K562 (cell line): ENCODE results near the gene NDUFB5. TPM values are rescaled to one million over a fixed set of nuclear protein-coding genes. Genes with fewer than 3 reads are reported as not detected.
A peak's percentile ranks its signal among the peaks of the same experiment; 100 is the strongest.

Experiments used
- ATAC-seq: fragments of 200-7000 bp; cut with Tn5 transposase; 3 replicates; pipeline ENCODE4 v1.9.1; 2020; ENCODE audit warnings: moderate library complexity
- BruUV-seq: library from RNA; stranded (reverse); fragments of 400-500 nt; replicated peaks from 2 replicates; lab custom pipeline; 2021; lab: Mats Ljungman, UMichigan
- CTCF ChIA-PET: fragments of 300-600 bp; formaldehyde crosslinking; extraction: SDS; loops from one replicate; lab custom pipeline; 2021; ENCODE audit warnings: low intra/inter-chr PET ratio; lab: Yijun Ruan, JAX
- POLR2A ChIA-PET: fragments of 300-600, 350-650 bp; sonication (Branson Sonifier 250); formaldehyde crosslinking; extraction: SDS; loops from one replicate; lab custom pipeline; 2021; ENCODE audit warnings: antibody characterized with exemption, inconsistent platforms; lab: Yijun Ruan, JAX
- DNase-seq, 4 experiments: peaks; one replicate each; pipeline versions ENCODE4 v3.0.0 to v3.0.0-alpha.2; 2011 to 2018; ENCODE audit warnings: low spot score in 3 of 4, mixed read lengths in 3 of 4; ENCODE audit errors: extremely low read depth in 1 of 4
- FAIRE-seq: peaks from 2 replicates; lab custom pipeline; 2011; peaks lifted over from hg19 to GRCh38; lab: Jason Lieb, UNC
- H2AFZ ChIP-seq: 2 replicates; pipeline ENCODE4 v1.6.0; 2011; ENCODE audit warnings: low read depth, low read length, control low read depth, inconsistent platforms
- H3K27ac ChIP-seq: fragments of 200-600 bp; 3 replicates; pipeline ENCODE4 v1.8.0; 2011; ENCODE audit warnings: low read depth, mild to moderate bottlenecking, control low read depth, inconsistent platforms, low read length, moderate library complexity, mixed read lengths; ENCODE audit errors: extremely low read depth
- H3K27me3 ChIP-seq, 2 experiments: fragments of 300-600 bp in 1 of 2; 2 replicates in 1 of 2; 3 replicates in 1 of 2; pipeline versions ENCODE4 v1.6.0 to v1.8.0; 2011; ENCODE audit warnings: inconsistent platforms in 2 of 2, low read length in 2 of 2, mild to moderate bottlenecking in 1 of 2, mixed read lengths in 1 of 2, moderate library complexity in 1 of 2; ENCODE audit not compliant: control insufficient read depth in 2 of 2, insufficient read depth in 2 of 2
- H3K36me3 ChIP-seq: fragments of 300-600 bp; 3 replicates; pipeline ENCODE4 v1.8.0; 2011; ENCODE audit warnings: mild to moderate bottlenecking, low read length, inconsistent platforms; ENCODE audit not compliant: control insufficient read depth, insufficient read depth
- H3K4me1 ChIP-seq, 2 experiments: fragments of 200-600 bp in 1 of 2; replicated peaks in 1 of 2; 2 replicates in 1 of 2; 3 replicates in 1 of 2; pipeline versions ENCODE4 v1.5.1 to v1.8.0; 2011; ENCODE audit warnings: inconsistent platforms in 2 of 2, low read length in 2 of 2, mild to moderate bottlenecking in 1 of 2, mixed read lengths in 1 of 2, moderate library complexity in 1 of 2; ENCODE audit not compliant: control insufficient read depth in 2 of 2, insufficient read depth in 2 of 2
- H3K4me2 ChIP-seq: 2 replicates; pipeline ENCODE4 v1.6.1; 2011; ENCODE audit warnings: low read length, control low read depth, inconsistent platforms, mixed read lengths; ENCODE audit not compliant: insufficient read depth
- H3K4me3 ChIP-seq: fragments of 200-600 bp; sonication (generic), shearing (Covaris generic); 2 replicates; pipeline ENCODE4 v1.5.1; 2016; ENCODE audit warnings: control low read depth, inconsistent platforms
- H3K79me2 ChIP-seq: fragments of 200-600 bp; 3 replicates; pipeline ENCODE4 v1.8.0; 2011; ENCODE audit warnings: low read length, inconsistent platforms; ENCODE audit not compliant: control insufficient read depth, insufficient read depth
- H3K9ac ChIP-seq, 2 experiments: 2 replicates each; pipeline versions ENCODE4 v1.6.0 to v1.6.1; 2011; ENCODE audit warnings: low read depth in 2 of 2, low read length in 2 of 2, control low read depth in 1 of 2, inconsistent platforms in 1 of 2, mild to moderate bottlenecking in 1 of 2, mixed read lengths in 1 of 2; ENCODE audit not compliant: insufficient read depth in 1 of 2
- H3K9me1 ChIP-seq: one replicate; pipeline ENCODE4 v1.6.0; 2011; ENCODE audit warnings: inconsistent platforms, mild to moderate bottlenecking, low read length, moderate library complexity; ENCODE audit not compliant: control insufficient read depth, insufficient read depth
- H3K9me3 ChIP-seq: replicated peaks from 2 replicates; pipeline ENCODE4 v1.5.1; 2011; ENCODE audit warnings: low read depth, low read length, inconsistent platforms; ENCODE audit not compliant: control insufficient read depth, insufficient read depth
- H4K20me1 ChIP-seq: replicated peaks from 2 replicates; pipeline ENCODE4 v1.6.1; 2011; ENCODE audit warnings: low read length, inconsistent platforms, mixed read lengths; ENCODE audit not compliant: control insufficient read depth, insufficient read depth
- ADNP ChIP-seq: fragments of 200-800 bp; sonication (Bioruptor generic); IDR thresholded peaks from 2 replicates; pipeline ENCODE4 v1.6.1; 2016; ENCODE audit warnings: missing genetic modification characterization, missing compliant biosample characterization
- DACH1 ChIP-seq: fragments of 450-650 bp; IDR thresholded peaks from 2 replicates; pipeline ENCODE4 v1.6.1; 2018; ENCODE audit not compliant: partially characterized antibody
- DPF2 ChIP-seq: fragments of 450-650 bp; IDR thresholded peaks from 2 replicates; pipeline ENCODE4 v1.6.1; 2016
- EHMT2 ChIP-seq: fragments of 450-650 bp; IDR thresholded peaks from 2 replicates; pipeline ENCODE4 v1.6.1; 2018; ENCODE audit warnings: antibody characterized with exemption
- GATA2 ChIP-seq: sonication (generic); formaldehyde crosslinking; IDR thresholded peaks from 2 replicates; pipeline ENCODE4 v1.4.0; 2020; ENCODE audit warnings: mild to moderate bottlenecking, missing genetic modification reagents
- HDAC1 ChIP-seq, 2 experiments: fragments of 450-650 bp; IDR thresholded peaks; 2 replicates each; pipeline ENCODE4 v1.6.1; 2016 to 2017; ENCODE audit warnings: inconsistent platforms in 1 of 2, mild to moderate bottlenecking in 1 of 2, moderate library complexity in 1 of 2
- JUN ChIP-seq, 2 experiments: sonication (generic) in 1 of 2; formaldehyde crosslinking in 1 of 2; IDR thresholded peaks; 2 replicates each; pipeline versions ENCODE4 v1.6.1 to v1.8.0; 2012 to 2022; ENCODE audit warnings: borderline replicate concordance in 2 of 2, mild to moderate bottlenecking in 2 of 2, improper control_type of control experiment in 1 of 2, low read depth in 1 of 2, low read length in 1 of 2, missing genetic modification reagents in 1 of 2
- NBN ChIP-seq: fragments of 450-650 bp; IDR thresholded peaks from 2 replicates; pipeline ENCODE4 v1.6.1; 2016; ENCODE audit warnings: low read depth, mild to moderate bottlenecking
- NCOA2 ChIP-seq, 2 experiments: fragments of 450-650 bp; IDR thresholded peaks; 2 replicates each; pipeline ENCODE4 v1.6.1; 2018; ENCODE audit warnings: mild to moderate bottlenecking in 2 of 2, moderate library complexity in 1 of 2; ENCODE audit not compliant: partially characterized antibody in 2 of 2
- RCOR1 ChIP-seq, 2 experiments: IDR thresholded peaks; 2 replicates each; pipeline ENCODE4 v1.6.1; 2012; ENCODE audit warnings: low read depth in 2 of 2, low read length in 2 of 2, borderline replicate concordance in 1 of 2, improper control_type of control experiment in 1 of 2
- SRSF3 ChIP-seq: fragments of 200-400 bp; formaldehyde crosslinking; IDR thresholded peaks from 2 replicates; pipeline ENCODE4 v1.6.1; 2016; ENCODE audit warnings: mild to moderate bottlenecking, low read length, moderate library complexity; ENCODE audit not compliant: insufficient read depth
- STAT5A ChIP-seq: IDR thresholded peaks from 2 replicates; pipeline ENCODE4 v1.6.1; 2012; ENCODE audit warnings: low read length, inconsistent platforms, borderline replicate concordance
- YY1 ChIP-seq, 3 experiments: IDR thresholded peaks; 2 replicates each; pipeline ENCODE4 v1.6.1; 2011; ENCODE audit warnings: low read length in 2 of 3, mild to moderate bottlenecking in 2 of 3, moderate library complexity in 2 of 3, borderline replicate concordance in 1 of 3, control low read depth in 1 of 3, low read depth in 1 of 3; ENCODE audit not compliant: insufficient read depth in 3 of 3, insufficient replicate concordance in 2 of 3, control insufficient read depth in 1 of 3, insufficient read length in 1 of 3; ENCODE audit errors: extremely low read depth in 1 of 3
- WGBS: fragments of 100-300 bp; shearing (Covaris generic); methylation state at CpG from one replicate; pipeline ENCODE4 v1.1.6; 2016; ENCODE audit warnings: low coverage, mixed read lengths; ENCODE audit not compliant: insufficient coverage; ENCODE audit errors: missing lambda C conversion rate; 5-methylcytosine and 5-hydroxymethylcytosine counted together
- in situ Hi-C: fragments of 300-500 bp; cut with MboI; formaldehyde crosslinking; loops from 4 replicates; pipeline ENCODE4 v1.15.0; 2018; ENCODE audit warnings: inconsistent platforms, mixed read lengths
- intact Hi-C: fragments of 100-400 bp; cut with micrococcal nuclease; formaldehyde crosslinking; loops from 2 replicates; pipeline ENCODE4 v1.14.2; 2022
- polyA plus RNA-seq, 8 experiments: library from polyadenylated mRNA; depleted of rRNA in 4 of 8; stranded (reverse) in 5 of 8; unstranded in 3 of 8; fragments of >200 nt; fragmentation: Nextera tagmentation in 2 of 8; fragmentation: Illumina TruSeq in 1 of 8; extraction: Ambion mirVana in 2 of 8; extraction: Trizol in 1 of 8; gene quantifications; 2 replicates each; pipeline versions ENCODE4 v1.2.1 to v1.2.3, GENCODE V29; 2011 to 2014; ENCODE audit warnings: inconsistent platforms in 1 of 8, missing spikeins in 1 of 8
- total RNA-seq, 7 experiments: library from RNA; depleted of rRNA in 6 of 7; stranded (reverse); fragments of >200 nt in 6 of 7; fragmentation: Illumina TruSeq in 2 of 7; extraction: Trizol in 2 of 7; gene quantifications; 2 replicates each; pipeline versions ENCODE4 v1.2.1 to v1.2.3, GENCODE V29; 2011 to 2021; ENCODE audit warnings: low replicate concordance in 1 of 7

Gene NDUFB5
- total and polyA plus RNA-seq, 9 of the 15 experiments (the other 6 are each of a cell fraction or from before 2014, with no cell fraction given) = 128 to 466 (median 176) TPM

DNA sequence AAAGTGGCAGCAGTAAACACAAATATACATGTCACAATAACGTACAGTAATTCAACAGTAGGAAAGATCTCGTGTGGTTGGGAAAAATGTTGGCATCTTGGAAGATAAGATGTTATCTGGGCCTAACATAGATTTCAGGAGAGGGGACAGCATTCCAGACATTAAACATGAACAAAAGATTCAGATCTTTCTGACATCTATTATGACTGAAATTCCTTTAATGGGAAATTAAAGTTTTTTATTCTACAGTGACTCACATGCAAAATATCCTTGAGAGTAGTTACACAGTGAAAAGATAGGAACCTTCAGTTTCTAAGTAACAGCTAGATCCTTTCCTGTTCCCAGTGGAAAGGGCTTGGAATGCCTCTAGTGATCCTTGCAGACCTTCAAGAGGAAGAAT lies 9.2 kb downstream of the NDUFB5 start:
- Histone ChIP-seq H3K9me3 (no peaks in the 10 kb centered on the region), H4K20me1 (no peaks in the 10 kb centered on the region), H3K27me3 (no peaks in the 10 kb centered on the region), H3K4me2 (no peak overlapping the region), H3K79me2 (peaks cover 63% of the 10 kb centered on the region), H3K4me3 (no peak overlapping the region), H3K9me1 (no peaks in the 10 kb centered on the region), H3K4me1 (peaks cover 14 to 37% of the 10 kb centered on the region in 2 experiments; a peak in 4 of 5 replicates), H3K9ac (no peak overlapping the region), H2AFZ (no peak overlapping the region), H3K27ac (no peak overlapping the region), H3K36me3 (peaks cover 65% of the 10 kb centered on the region)
- FAIRE-seq (no peak), DNase-seq (no peak), ATAC-seq (no peak)
- no TSS peak for BruUV-seq
- POLR2A ChIA-PET = interaction anchor here (1.5 to 4.0 kb wide), 2 partner anchors 9 to 23 kb away, joined by 3 to 18 read pairs; partner anchors contain the start of genes MRPL47 and NDUFB5
- CTCF ChIA-PET = no interaction called here
- intact Hi-C loops (no loop called here), in situ Hi-C loops (no loop called here)
- 22% methylated on average over 2 of the region's 2 CpGs for WGBS
- TF ChIP-seq SRSF3 (no peak), ADNP (0 out of 2 replicates have a peak, but pooled peaks have one; percentile 12)

GRCh38 chr3:179615458-179616173 lies 11.0 kb downstream of the NDUFB5 start:
- peak; percentile 85 for FAIRE-seq
- ATAC-seq = peak; percentile 94
- DNase-seq = peak; percentile 27 to 83 (median 54)
- no peaks in the 10 kb centered on the region for H3K9me1 ChIP-seq
- H3K9ac ChIP-seq = peak overlapping the region in 1 of 2 experiments; percentile 42; a peak in 2 of 4 replicates
- intact Hi-C loops (no loop called here), in situ Hi-C loops (no loop called here)
- no peaks in the 10 kb centered on the region for H3K27me3 ChIP-seq
- BruUV-seq = no TSS peak
- H2AFZ ChIP-seq = no peak overlapping the region
- H3K27ac ChIP-seq = peak overlapping the region; percentile 75; the same call in 1 of the 3 replicates
- CTCF ChIA-PET = no interaction called here
- H4K20me1 ChIP-seq = no peaks in the 10 kb centered on the region
- H3K9me3 ChIP-seq = no peaks in the 10 kb centered on the region
- H3K4me2 ChIP-seq = peak overlapping the region; percentile 13; the same call in 1 of the 2 replicates
- no peak overlapping the region for H3K4me3 ChIP-seq
- WGBS = 7% methylated on average over 4 of the region's 4 CpGs
- H3K79me2 ChIP-seq = peaks cover 47% of the 10 kb centered on the region
- H3K36me3 ChIP-seq = peaks cover 56% of the 10 kb centered on the region
- POLR2A ChIA-PET = interaction anchor here (0.8 to 4.0 kb wide), 3 partner anchors 9 to 37 kb away, joined by 3 to 18 read pairs (median 7); partner anchors contain the start of genes MRPL47, NDUFB5 and USP13
- H3K4me1 ChIP-seq = peaks cover 8 to 27% of the 10 kb centered on the region in 2 experiments; a peak in 4 of 5 replicates
- TF ChIP-seq JUN (IDR thresholded peaks at IDR 0.05; ENCODE audit: borderline replicate concordance, low read depth, low read length) (peak; percentile 86), JUN (CRISPR knock-in tag; IDR thresholded peaks at IDR 0.05; ENCODE audit: borderline replicate concordance) (no peak), YY1 (IDR thresholded peaks at IDR 0.05; ENCODE audit: borderline replicate concordance in 1 of 3, control insufficient read depth in 1 of 3, extremely low read depth in 1 of 3, insufficient read depth in 3 of 3, insufficient read length in 1 of 3, insufficient replicate concordance in 2 of 3, low read depth in 1 of 3, low read length in 2 of 3) (peak in 1 of 3 experiments; percentile 53), GATA2 (CRISPR knock-in tag) (peak; percentile 46; the same call in 1 of the 2 replicates), NBN (peak; percentile 53; the same call in 1 of the 2 replicates), HDAC1 (IDR thresholded peaks at IDR 0.05) (peak; percentile 8 to 79; a peak in 2 of 4 replicates), STAT5A (peak; percentile 79; the same call in 1 of the 2 replicates), DACH1 (peak; percentile 40), EHMT2 (0 out of 2 replicates have a peak, but pooled peaks have one; percentile 21), NCOA2 (IDR thresholded peaks at IDR 0.05; ENCODE audit: partially characterized antibody in 2 of 2) (peak; percentile 48 to 72), DPF2 (peak; percentile 98), RCOR1 (IDR thresholded peaks at IDR 0.05; ENCODE audit: borderline replicate concordance in 1 of 2, low read depth in 2 of 2, low read length in 2 of 2) (peak in 1 of 2 experiments; percentile 78; a peak in 2 of 4 replicates)
